Upper lobe of left lung (tissue), 6 donors: ENCODE results near the gene PRPH. TPM values are rescaled to one million over a fixed set of nuclear protein-coding genes. Genes with fewer than 3 reads are reported as not detected.

ENCODE experiments used
- ATAC-seq, 2 donors: fragments of 200-7000 bp; cut with Tn5 transposase; one replicate each; pipeline ENCODE4 v1.9.1; 2022; ENCODE audit warnings: mild to moderate bottlenecking in 2 of 2, moderate library complexity in 2 of 2; ENCODE audit not compliant: low FRiP score in 2 of 2
- DNase-seq, 2 donors: peaks; one replicate each; pipeline ENCODE4 v3.0.0-alpha.2; 2019 to 2020
- H3K27ac ChIP-seq, 4 donors: fragments of 200-600 bp; sonication (generic); one replicate each; pipeline ENCODE4 v1.5.1; 2016 to 2019
- H3K27me3 ChIP-seq, 4 donors: fragments of 200-600 bp; sonication (generic); one replicate each; pipeline ENCODE4 v1.5.1; 2017 to 2019
- H3K36me3 ChIP-seq, 4 donors: fragments of 200-600 bp; sonication (generic); one replicate each; pipeline ENCODE4 v1.5.1; 2016 to 2019
- H3K4me1 ChIP-seq, 4 donors: fragments of 200-600 bp; sonication (generic); one replicate each; pipeline ENCODE4 v1.5.1; 2018 to 2019
- H3K4me3 ChIP-seq, 4 donors: fragments of 200-600 bp; sonication (generic); one replicate each; pipeline ENCODE4 v1.5.1; 2017 to 2019; ENCODE audit warnings: mild to moderate bottlenecking in 2 of 4, moderate library complexity in 1 of 4
- H3K9me3 ChIP-seq, 4 donors: fragments of 200-600 bp; sonication (generic); one replicate each; pipeline ENCODE4 v1.5.1; 2018 to 2019
- CTCF ChIP-seq, 6 experiments: fragments of 450-650 bp in 4 of 6; fragments of 200-600 bp in 2 of 6; sonication (generic) in 2 of 6; IDR thresholded peaks; one replicate each; pipeline ENCODE4 v1.5.1; 2016 to 2019; ENCODE audit warnings: antibody characterized with exemption in 6 of 6
- EP300 ChIP-seq, 4 donors: sonication (generic); formaldehyde crosslinking; IDR thresholded peaks; one replicate each; pipeline ENCODE4 v1.5.1; 2017; ENCODE audit warnings: antibody characterized with exemption in 4 of 4, control low read depth in 2 of 4
- POLR2A ChIP-seq, 4 donors: fragments of 450-650 bp; IDR thresholded peaks; one replicate each; pipeline ENCODE4 v1.5.1; 2016 to 2017; ENCODE audit warnings: antibody characterized with exemption in 4 of 4, mild to moderate bottlenecking in 2 of 4
- POLR2AphosphoS5 ChIP-seq, 2 donors: sonication (generic); formaldehyde crosslinking; IDR thresholded peaks; one replicate each; pipeline ENCODE4 v1.5.1; 2017; ENCODE audit warnings: antibody characterized with exemption in 2 of 2
- WGBS, 2 donors: methylation state at CpG; one replicate each; pipeline ENCODE4 v1.1.5; 2017 to 2018; 5-methylcytosine and 5-hydroxymethylcytosine counted together
- total RNA-seq, 6 donors: library from RNA; depleted of rRNA in 4 of 6; stranded (reverse); fragments of >200 nt in 4 of 6; gene quantifications; one replicate each; pipeline versions ENCODE4 v1.1.0 to v1.2.1, GENCODE V29; 2016 to 2021
- donor health status: DM: no; HTN: no; CAD: no; lungs with moderate emphysema.
- donor health status: DM: no; HTN: yes; CAD: no; lungs with severe emphysema.

Gene PRPH
- total RNA-seq, 6 donors from 2014 or later: 0.27 to 1.2 TPM; not detected in 4

- Histone ChIP-seq H3K4me3 (no peak overlapping the region), H3K36me3 (peaks cover 26 to 53% (median 39%) of the 10 kb centered on the region in 4 donors), H3K27ac (no peak overlapping the region), H3K4me1 (peaks cover 3 to 6% (median 4%) of the 10 kb centered on the region in 4 donors), H3K27me3 (no peaks in the 10 kb centered on the region), H3K9me3 (no peaks in the 10 kb centered on the region)
- WGBS, 2 donors: 92 to 95% methylated on average over 6 of the region's 6 CpGs
- DNase-seq: no peak
- no peak for TF ChIP-seq EP300 (IDR thresholded peaks at IDR 0.05)
- TF ChIP-seq CTCF (IDR thresholded peaks at IDR 0.05): no peak
- no peak for TF ChIP-seq POLR2A (IDR thresholded peaks at IDR 0.05)
- TF ChIP-seq POLR2AphosphoS5 (IDR thresholded peaks at IDR 0.05): no peak
- no peak for ATAC-seq
Measured at GRCh38 chr12:49273726-49274395, 21.1 kb upstream of the PRPH start.

GRCh38 chr12:49274396-49275069, 20.4 kb upstream of the PRPH start:
- WGBS, 2 donors: 78 to 84% methylated on average over 7 of the region's 7 CpGs
- ATAC-seq: no peak

GRCh38 chr12:49276304-49277290, 18.4 kb upstream of the PRPH start:
- WGBS, 2 donors: 81 to 84% methylated on average over 6 to 13 of the region's 13 CpGs
- no peak for ATAC-seq
- H3K9me3 ChIP-seq: no peaks in the 10 kb centered on the region
- H3K4me1 ChIP-seq: peaks cover 0 to 13% (median 0%) of the 10 kb centered on the region in 4 donors
- peak in 1 of 2 donors; percentile 54 for DNase-seq
- H3K4me3 ChIP-seq: no peak overlapping the region
- H3K27ac ChIP-seq: no peak overlapping the region
- TF ChIP-seq EP300 (IDR thresholded peaks at IDR 0.05) (no peak), CTCF (IDR thresholded peaks at IDR 0.05) (no peak), POLR2AphosphoS5 (IDR thresholded peaks at IDR 0.05) (no peak)
- peaks cover 6 to 26% (median 17%) of the 10 kb centered on the region in 4 donors for H3K36me3 ChIP-seq
- no peaks in the 10 kb centered on the region for H3K27me3 ChIP-seq

More at GRCh38 chr12:49274396-49275069, 20.4 kb upstream of the PRPH start:
- H3K27ac ChIP-seq: no peak overlapping the region
- H3K4me1 ChIP-seq: peaks cover 0 to 3% (median 0%) of the 10 kb centered on the region in 4 donors
- peaks cover 25 to 46% (median 37%) of the 10 kb centered on the region in 4 donors for H3K36me3 ChIP-seq
- H3K9me3 ChIP-seq: no peaks in the 10 kb centered on the region
- no peaks in the 10 kb centered on the region for H3K27me3 ChIP-seq
- no peak for DNase-seq
- TF ChIP-seq POLR2A (IDR thresholded peaks at IDR 0.05) (no peak), POLR2AphosphoS5 (IDR thresholded peaks at IDR 0.05) (no peak), EP300 (IDR thresholded peaks at IDR 0.05) (no peak), CTCF (IDR thresholded peaks at IDR 0.05) (no peak)
- H3K4me3 ChIP-seq: no peak overlapping the region

GRCh38 chr12:49277466-49277865, 17.5 kb upstream of the PRPH start:
- DNase-seq: no peak
- peaks cover 0 to 13% (median 0%) of the 10 kb centered on the region in 4 donors for H3K4me1 ChIP-seq
- TF ChIP-seq POLR2A (IDR thresholded peaks at IDR 0.05) (no peak), POLR2AphosphoS5 (IDR thresholded peaks at IDR 0.05) (no peak), CTCF (IDR thresholded peaks at IDR 0.05) (no peak), EP300 (IDR thresholded peaks at IDR 0.05) (no peak)
- H3K27me3 ChIP-seq: no peaks in the 10 kb centered on the region
- WGBS, 2 donors: 99% methylated on average over 6 of the region's 7 CpGs; no CpG with 5 or more reads in 1 of the 2 donors
- H3K27ac ChIP-seq: no peak overlapping the region
- peaks cover 0 to 20% (median 11%) of the 10 kb centered on the region in 4 donors for H3K36me3 ChIP-seq
- no peak overlapping the region for H3K4me3 ChIP-seq
- no peak for ATAC-seq
- H3K9me3 ChIP-seq: no peaks in the 10 kb centered on the region
